GM18505 (cell line): ENCODE results near the gene SMS.

Experiments used
- ATAC-seq: cut with Tn5 transposase; IDR thresholded peaks from one replicate; pipeline ENCODE4 v1.9.1; 2021; ENCODE audit not compliant: unreplicated experiment
- POLR2A ChIP-seq: IDR thresholded peaks from 4 replicates; pipeline ENCODE4 v1.6.1; 2011; ENCODE audit warnings: borderline replicate concordance; ENCODE audit not compliant: insufficient read depth, insufficient read length; ENCODE audit errors: extremely low read depth

SMS gene

DNA sequence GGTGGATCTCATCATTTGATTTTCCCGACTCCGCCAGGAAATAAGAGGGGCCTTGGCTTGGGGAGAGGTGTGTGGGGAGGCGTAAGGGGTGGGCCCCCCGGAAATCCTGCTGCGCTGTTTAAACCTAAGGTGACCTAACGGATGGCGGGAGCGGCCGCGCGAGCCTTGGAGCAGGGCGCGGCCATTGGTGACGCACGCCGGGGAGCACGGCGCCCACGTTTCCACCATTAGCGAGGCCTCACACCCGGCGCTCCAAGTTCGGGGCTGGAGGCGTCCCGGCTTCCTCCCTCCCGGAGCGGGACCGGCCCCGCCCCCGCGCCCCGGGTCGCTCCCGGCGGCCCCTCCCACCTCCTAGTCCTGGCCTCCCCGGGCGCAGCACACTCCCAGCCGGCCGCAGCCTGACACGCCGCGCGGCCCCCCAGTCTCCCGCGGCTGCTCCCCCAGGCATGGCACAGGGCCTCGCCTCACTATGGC, at the start of gene SMS:
SMS (plus strand) TSS at position 354 of the 474 bp plus-strand sequence; CDS start at position 470, 116 bp downstream.
- ATAC-seq = peak; percentile 69

DNA sequence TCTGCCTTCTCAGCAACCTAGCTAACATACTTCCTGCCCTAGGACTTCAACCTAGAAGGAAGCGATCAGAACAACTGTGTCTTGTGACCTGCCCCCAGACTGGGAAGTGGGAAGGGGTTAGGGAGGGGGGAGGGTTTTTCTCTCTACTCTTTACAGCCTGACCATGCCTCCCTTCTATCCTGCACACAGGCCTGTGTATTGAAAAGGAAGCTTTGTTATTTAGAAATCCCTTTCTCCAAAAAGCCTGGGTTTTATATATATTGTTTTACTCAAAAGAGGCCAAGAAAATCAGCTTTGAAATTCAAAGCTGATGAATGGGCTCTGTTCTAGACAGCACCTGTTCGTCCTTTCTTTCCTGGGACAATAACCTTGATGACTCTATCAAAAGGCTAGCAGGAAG, 35.2 kb upstream of the SMS start:
- no peak for ATAC-seq
- no peak for TF ChIP-seq POLR2A

More for the DNA sequence above, at the start of gene SMS:
- peak; percentile 63 for TF ChIP-seq POLR2A

DNA sequence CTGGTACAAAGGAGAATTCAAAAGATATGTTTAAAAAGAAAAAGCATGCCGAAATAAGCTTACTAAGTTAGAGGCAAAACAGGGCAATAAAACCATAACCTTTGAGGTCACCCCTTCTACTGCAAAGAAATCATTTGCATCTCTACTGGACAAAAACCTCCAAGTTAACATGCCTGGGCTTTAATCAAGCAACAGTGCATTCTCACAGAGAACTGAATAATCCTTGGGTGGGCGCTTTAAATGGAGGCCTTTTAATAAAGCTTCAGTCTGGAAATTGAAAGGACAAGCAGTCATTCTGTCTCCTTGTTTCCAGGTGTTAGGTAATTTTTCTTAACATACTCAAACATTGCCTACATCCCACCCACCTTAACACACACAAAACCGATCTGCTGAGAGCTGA, 34.6 kb upstream of the SMS start:
- ATAC-seq = no peak
- no peak for TF ChIP-seq POLR2A

DNA sequence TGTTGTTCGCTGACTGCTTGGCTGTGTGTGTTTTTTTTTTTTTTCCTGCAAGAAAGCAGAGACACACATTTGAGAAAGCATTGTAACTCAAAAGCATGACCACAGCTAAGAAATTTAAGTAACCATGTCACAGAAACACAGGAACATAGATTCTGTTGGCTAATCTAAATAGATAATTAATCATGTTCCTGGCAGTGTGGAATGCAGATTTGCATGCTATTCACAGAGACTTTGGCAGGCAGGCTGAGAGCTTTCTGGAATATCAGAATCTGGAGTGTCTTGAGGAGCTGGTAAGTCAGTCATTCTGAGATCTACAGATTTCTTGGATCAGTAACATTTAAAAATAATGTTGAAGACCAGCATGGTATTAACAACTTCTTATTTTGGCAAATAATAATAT, 33.2 kb upstream of the SMS start:
- no peak for TF ChIP-seq POLR2A
- ATAC-seq = no peak

DNA sequence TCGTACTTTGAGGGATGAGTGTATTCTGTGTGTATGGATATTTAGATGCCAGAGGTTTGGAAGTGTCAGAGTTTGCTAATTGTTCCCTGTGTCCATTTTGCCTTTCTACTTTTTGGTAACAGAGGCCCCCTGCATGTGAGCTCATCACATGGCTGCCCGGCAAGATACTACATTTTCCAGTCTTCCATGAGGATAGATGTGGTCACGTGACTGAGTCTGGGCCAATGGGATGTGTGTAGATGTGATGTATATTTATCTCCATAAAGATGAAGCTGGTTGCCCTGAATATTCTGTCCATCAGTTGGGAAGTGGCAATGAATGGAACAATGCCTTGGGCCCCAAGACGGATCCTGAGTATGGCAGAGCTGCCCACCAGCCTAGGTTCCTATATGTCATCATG, 29.0 kb upstream of the SMS start:
- TF ChIP-seq POLR2A = no peak
- no peak for ATAC-seq

DNA sequence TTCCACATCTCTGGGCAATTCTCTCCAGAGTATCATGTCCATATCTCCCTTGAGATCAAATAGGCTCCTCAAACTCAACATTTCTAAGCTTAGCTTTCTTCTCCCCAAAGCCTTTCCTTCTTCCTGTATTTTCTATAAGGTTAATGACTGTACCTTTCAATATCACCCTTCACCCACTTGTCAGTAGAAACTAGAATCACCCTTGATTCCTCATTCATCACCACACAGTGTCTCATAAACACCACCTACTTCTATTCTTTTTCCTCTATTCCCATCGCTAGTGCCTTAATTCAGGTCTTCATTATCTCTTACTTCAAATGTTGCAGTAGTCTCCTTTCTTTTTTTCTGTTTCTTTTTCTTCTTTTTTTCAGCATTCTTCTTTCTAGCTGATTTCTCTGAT, 28.3 kb upstream of the SMS start:
- TF ChIP-seq POLR2A = no peak
- no peak for ATAC-seq

DNA sequence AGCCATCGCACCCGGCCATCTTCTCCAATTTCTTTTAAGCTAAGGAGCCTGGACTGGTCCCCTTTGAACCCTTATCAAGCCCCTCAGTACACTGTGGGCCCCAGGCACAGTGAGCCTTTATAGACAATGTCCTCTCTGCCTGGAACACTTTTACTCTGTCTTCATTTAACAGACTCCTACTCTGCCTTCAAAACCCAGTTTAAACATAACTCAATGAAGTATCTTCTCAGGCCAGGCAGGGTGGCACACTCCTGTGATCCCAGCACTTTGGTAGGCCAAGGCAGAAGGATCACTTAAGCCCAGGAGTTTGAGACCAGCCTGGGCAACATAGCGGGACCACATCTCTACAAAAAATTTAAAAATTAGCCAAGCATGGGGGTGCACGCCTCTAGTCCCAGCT, 27.5 kb upstream of the SMS start:
- no peak for TF ChIP-seq POLR2A
- no peak for ATAC-seq

DNA sequence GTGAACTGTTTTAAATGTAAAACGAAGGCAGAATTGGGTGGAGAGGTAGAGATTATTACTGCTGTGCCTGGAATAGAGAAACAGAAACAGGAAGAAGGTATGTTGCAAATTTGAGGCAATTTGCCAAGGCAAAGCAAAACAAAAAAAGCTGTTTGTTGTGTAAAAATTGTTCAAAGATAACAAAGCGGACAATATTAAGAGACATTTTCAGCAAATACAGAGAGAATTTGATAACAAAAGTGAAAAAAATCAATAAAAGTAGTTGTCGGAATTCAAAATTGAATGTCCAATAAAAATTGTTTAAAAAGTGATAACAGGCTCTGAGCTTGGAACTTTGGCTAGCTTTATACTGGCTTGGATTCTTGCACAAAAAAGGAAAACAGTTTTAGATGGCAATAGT, 14.4 kb upstream of the SMS start:
- ATAC-seq = no peak
- no peak for TF ChIP-seq POLR2A

DNA sequence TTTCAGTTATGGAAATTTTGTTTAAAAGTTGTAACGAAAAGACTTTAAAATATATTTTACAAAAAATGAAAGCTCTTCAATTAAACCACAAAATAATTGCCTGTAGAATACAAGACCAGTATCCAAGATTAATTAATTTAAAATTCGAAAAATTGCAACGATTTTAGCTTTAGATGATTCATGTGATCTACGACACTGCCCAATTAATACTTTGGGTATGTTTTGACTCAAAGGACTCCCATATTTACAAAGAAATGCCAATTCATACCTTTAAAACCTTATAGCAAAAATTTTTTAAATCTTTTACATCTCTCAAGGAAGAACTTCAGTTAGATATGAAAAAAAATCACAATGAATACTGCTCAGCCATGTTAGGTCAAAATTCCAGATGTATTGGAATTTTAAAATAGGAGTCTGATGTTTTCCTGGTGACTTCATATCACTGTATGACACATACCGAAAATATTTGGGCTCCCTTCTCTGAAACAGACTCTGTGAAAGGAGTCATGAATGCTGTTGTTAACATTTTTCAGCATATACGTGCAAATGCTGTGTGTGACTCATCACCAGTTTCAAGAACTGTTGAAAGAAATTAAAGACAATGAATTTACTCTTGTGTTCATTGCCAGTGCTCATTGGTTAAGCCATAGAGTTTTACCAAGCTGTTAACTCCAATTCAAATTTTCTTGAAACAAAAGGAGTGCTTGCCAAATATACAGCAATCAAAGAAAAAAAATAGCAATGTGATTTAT, 13.8 kb upstream of the SMS start:
- TF ChIP-seq POLR2A = no peak
- ATAC-seq = peak; percentile 78

DNA sequence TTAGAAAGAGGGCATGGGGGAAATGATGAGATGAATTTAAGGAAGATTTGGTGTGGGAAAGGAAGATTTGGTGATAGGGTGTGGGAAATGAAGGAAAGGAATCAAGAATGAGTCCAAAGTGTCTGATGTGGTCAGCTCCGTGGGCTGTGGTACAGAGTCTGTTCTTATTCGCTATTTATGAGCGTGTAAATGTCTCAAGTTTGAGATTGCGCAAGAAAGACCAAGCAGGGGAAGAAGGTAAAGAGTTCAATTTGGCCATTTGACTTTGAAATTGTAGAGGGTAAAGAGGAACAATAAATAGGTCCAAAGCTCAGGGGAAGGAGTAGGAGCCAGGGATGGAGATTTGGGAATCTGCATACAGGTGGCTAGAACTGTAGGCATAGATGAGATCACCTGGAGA, 11.3 kb upstream of the SMS start:
- ATAC-seq = no peak
- no peak for TF ChIP-seq POLR2A

DNA sequence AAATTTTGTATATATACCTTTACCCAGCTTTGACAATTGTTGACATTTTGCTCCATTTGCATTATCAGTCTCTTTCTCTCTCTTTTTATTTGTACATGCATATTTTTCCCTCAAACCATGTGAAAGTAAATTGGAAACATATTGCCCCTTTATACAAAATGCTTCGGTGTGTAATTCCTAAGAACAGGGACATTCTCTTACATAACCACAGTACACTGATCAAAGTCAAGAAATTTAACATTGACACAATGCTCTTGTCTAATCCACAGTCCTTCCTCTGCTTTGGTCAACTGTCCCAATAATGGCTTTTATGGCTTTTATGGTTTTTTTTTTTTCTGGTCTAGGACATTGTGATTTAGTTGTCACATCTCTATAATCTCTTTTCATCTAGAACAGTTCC, 9.5 kb upstream of the SMS start:
- no peak for TF ChIP-seq POLR2A
- no peak for ATAC-seq

DNA sequence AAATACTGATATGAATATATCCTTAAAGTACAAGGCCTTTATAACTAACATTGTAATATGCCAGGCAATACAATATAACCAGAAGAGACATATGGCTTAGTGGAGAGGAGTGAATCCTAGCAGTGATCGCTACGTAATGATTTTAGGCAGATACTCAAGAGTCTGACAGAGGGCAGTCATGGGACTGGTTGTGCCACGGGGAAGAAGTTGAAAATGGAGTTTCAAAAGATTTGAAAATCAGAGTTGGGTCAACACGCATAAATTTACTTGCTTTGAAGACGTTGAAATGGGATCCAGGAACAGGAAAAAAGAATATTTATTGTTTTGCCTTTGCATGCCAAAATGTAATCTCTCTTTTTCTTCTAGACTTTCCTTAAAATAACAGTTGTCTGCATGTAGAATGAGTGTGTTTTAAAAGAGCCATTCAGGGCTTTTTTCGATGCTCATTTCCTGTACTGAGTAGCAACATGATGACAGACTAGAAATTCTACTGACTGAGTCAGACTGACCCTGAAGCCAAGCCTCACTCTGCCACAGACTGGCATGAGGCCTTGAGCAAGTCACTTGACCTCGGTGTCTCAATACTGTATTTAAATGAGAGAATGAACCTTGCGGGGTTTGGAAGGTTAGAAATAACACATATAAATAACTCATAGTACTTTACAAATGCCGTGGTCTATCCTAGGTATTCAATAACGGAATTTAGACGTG, 8.1 kb upstream of the SMS start:
- no peak for ATAC-seq
- no peak for TF ChIP-seq POLR2A

DNA sequence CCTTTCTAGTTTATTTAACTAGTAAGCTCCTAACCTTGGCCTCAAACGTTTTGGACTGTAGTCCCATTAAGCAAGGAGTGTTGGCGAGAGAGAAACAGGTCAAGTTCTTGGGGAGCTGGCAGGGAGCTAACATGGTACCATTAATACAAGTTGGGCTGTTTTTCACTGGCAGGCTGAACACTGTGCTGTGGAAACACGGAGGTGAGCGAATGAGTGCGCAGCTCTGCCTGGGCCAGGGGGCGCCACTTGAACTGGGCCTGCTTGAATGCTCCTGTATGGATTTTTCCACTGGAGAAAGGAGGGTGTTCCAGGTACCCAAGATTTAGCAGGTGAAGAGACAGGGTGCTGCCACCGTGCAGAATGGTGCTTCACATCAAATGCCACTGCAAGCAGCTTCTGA, 7.4 kb upstream of the SMS start:
- no peak for TF ChIP-seq POLR2A
- no peak for ATAC-seq

DNA sequence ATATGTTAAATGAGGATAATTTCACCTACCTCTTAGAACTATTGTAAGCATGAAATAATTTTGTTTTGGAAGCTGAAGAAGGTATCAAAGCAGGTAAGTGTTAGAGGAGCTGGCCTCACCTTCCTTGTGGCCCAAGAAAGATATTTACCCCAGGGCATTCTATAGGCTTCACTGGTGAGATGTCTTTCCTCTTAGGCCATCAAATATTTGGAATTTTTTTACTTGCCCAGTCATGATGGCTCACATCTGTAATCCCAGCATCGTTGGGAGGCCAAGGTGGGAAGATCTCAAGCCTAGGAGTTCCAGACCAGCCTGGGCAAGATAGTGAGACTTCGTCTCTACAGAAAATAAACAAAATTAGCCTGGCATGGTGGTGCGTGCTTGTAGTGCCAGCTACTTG, 6.1 kb upstream of the SMS start:
- ATAC-seq = no peak
- TF ChIP-seq POLR2A = no peak
